Activated CD4-positive, alpha-beta T cell treated with anti-CD3 and anti-CD28 coated beads for 24 hours (primary cell): ENCODE data around the gene SLC38A3.
"Not testable (repeated sequence)": the region's sequence is repeated elsewhere in the genome, so short reads cannot be mapped to it uniquely, and the experiment has no call there.

Experiments
- DNase-seq, 2 donors: peaks; one replicate each; pipeline ENCODE4 v3.0.0-alpha.2; 2020; ENCODE audit warnings: low read depth in 2 of 2

The SLC38A3 gene

GRCh38 chr3:50249457-50249856 is 44.4 kb downstream of the SLC38A3 start:
- no peak for DNase-seq

GRCh38 chr3:50250514-50250913 is 45.4 kb downstream of the SLC38A3 start:
- DNase-seq = no peak

- DNase-seq = no peak
Observed at GRCh38 chr3:50251220-50251619, 46.1 kb downstream of the SLC38A3 start.

- DNase-seq = no peak
Observed at GRCh38 chr3:50254577-50255250, 49.6 kb downstream of the SLC38A3 start.

- DNase-seq = no peak
Observed at GRCh38 chr3:50255251-50255615, 50.2 kb downstream of the SLC38A3 start.

- DNase-seq = no peak
Observed at GRCh38 chr3:50256978-50257890, 52.2 kb downstream of the SLC38A3 start.

GRCh38 chr3:50258029-50258680 is 53.1 kb downstream of the SLC38A3 start:
- no peak for DNase-seq

GRCh38 chr3:50258979-50259378 is 53.9 kb downstream of the SLC38A3 start:
- no peak for DNase-seq

GRCh38 chr3:50259432-50260026 is 54.5 kb downstream of the SLC38A3 start:
- no peak for DNase-seq

- peak; percentile 78 to 83 for DNase-seq
Observed at GRCh38 chr3:50260027-50260941, 55.2 kb downstream of the SLC38A3 start.

GRCh38 chr3:50260942-50261441 is 55.9 kb downstream of the SLC38A3 start:
- no peak for DNase-seq

- DNase-seq = no peak
Observed at GRCh38 chr3:50261505-50261904, 56.4 kb downstream of the SLC38A3 start.

GRCh38 chr3:50262200-50262599 is 57.1 kb downstream of the SLC38A3 start:
- DNase-seq = not testable (repeated sequence)

- no peak for DNase-seq
Observed at GRCh38 chr3:50262778-50263177, 57.7 kb downstream of the SLC38A3 start.

GRCh38 chr3:50263478-50264382 is 58.7 kb downstream of the SLC38A3 start:
- no peak for DNase-seq

- no peak for DNase-seq
Observed at GRCh38 chr3:50264383-50264963, 59.4 kb downstream of the SLC38A3 start.

- no peak for DNase-seq
Observed at GRCh38 chr3:50264964-50265485, 60.0 kb downstream of the SLC38A3 start.

- DNase-seq = no peak
Observed at GRCh38 chr3:50265571-50265970, 60.5 kb downstream of the SLC38A3 start.

- DNase-seq = no peak
Observed at GRCh38 chr3:50266017-50266416, 60.9 kb downstream of the SLC38A3 start.
